ENCODE data around the gene STAG3.

DNA sequence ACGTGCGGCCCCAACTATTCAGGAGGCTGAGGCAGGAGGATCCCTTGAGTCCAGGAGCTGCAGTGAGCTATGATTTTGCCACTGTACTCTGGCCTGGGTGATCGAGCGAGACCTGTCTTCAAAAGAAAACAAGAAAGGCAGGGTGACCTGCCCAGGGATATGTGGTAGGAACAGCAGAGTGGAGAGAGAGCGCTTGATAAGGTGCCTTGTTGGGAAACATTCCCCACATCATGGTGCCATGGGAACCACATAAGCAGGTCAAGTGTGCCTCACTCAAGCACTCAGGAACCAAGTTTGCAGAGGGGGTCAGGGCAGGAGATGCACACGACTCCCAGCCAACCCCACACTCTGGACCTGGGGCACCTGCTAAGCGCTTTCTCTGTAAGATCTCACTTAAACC, 79.3 kb downstream of the STAG3 start:
- TF ChIP-seq CTCF (IDR thresholded peaks at IDR 0.05) (no peak), POLR2A (IDR thresholded peaks at IDR 0.05) (no peak)
